ENCODE data around the gene FAM181B.

The FAM181B gene

DNA sequence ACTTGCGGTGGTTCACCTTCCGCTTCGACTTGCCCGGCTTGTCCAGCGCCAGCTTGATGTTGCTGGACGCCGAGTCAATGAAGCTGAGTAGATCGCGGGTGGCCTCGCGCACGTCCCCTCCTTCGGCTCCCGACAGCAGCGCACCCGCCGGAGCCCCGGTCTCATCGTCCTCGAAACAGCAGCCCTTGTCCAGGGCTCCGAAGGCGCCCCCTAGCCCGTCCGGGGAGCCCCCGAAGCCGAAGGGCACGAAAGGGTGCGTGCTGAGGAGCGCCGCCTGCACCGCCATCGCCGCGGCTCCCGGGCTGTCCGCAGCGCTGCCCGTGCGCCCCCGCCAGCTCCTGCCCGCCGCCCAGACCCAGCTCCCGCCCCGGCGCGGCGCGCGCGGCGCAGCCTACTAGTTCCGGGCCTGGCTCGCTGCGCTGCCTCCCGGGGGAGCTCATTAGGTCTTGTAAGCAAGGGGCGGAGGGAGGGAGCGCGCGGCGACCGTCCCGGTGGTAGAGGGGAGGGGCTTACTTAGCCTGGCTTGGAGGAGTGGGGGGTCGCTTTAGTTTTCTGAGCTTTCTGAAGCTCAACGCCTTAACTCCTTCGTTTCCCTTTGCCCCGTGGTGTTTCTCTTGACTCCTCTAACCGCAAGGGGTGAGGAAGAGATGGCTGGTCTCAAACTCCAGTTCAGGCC, at the start of gene FAM181B:
FAM181B (minus strand) TSS at position 421 of the 676 bp plus-strand sequence; CDS start at position 286, 135 bp downstream.
- DNase-seq, result peak; percentile 18

DNA sequence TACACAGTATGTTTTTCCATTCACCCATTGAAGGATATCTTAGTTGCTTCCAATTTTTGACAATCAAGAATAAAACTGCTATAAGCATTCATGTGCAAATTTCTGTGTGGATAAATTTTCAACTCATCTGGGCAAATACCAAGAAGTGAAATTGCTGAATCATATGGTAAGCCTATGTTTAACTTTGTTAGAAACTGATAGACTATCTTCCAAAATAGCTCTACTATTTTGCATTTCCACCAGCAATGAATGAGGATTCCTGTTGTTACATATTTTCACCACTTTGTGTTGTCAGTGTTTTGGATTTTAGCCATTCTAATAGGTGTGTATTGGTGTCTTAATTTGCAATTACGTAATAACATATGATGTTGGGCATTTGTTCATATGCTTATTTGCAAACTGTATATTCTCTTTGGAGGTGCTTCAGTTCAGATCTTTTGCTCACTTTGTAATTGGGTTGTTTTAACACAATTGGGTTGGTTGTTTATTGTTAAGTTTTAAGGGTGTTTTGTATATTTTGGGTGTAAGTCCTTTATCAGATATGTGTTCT, 49.2 kb upstream of the FAM181B start:
- no peak for DNase-seq

DNA sequence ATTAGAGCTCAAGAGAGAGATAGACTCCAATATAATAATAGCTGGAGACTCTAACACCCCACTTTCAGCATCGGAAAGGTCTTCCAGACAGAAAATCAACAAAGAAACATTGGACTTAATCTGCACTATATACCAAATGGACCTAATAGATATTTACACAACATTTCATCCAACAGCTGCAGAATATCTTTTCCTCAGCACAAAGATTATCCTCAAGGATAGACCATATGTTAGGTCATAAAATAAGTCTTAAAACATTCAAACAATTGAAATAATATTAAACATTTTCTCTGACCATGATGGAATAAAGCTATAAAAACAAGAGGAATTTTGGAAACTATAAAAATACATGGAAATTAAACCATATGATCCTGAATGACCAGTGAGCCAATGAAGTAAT, 45.1 kb upstream of the FAM181B start:
- DNase-seq, result no peak

DNA sequence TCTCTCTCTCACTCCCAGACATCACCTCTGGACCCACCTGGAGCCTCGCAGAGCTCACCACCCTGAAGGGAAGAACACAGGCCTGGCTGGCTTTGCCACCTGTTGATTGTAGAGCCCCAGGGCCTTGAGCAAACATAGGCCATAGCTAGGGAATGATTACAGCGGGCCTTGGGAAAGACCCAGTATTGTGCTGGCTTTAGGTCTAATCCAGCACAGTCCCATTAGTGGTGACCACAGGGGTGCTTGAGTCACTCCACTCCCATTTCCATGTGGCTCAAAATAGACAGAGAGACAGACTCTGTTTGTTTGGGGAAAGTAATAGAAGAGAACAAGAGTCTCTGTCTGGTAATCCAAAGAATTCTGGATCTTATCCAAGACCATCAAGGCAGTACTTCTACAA, 42.7 kb upstream of the FAM181B start:
- DNase-seq, result no peak

DNA sequence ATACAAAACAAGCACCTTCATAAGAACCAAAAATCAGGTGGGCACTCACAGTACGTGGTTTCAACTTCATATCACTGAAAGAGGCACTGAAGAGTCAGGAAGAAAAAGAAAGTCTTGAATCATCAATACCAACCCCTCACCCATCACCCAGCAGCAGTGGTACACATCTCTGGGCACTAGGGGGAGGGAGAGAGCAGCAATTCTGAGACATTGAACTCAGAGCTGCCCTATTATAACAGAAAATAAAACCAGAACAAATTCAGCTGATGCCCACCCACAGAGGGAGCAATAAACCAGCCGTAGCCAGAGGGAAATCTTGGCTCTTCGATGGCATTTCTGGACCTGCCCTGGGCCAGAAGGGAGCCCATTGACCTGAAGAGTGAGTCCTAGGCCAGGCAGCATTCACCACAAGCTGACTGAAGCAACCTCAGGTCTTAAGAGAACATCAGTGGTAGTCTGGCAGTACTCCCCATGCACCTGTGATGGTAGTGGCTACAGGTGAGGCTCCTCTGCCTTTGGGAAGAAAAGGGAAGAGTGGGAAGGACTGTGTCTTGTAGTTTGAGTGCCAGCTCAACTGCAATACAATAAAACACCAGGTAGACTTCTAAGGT, 42.2 kb upstream of the FAM181B start:
- DNase-seq, result peak; percentile 29

DNA sequence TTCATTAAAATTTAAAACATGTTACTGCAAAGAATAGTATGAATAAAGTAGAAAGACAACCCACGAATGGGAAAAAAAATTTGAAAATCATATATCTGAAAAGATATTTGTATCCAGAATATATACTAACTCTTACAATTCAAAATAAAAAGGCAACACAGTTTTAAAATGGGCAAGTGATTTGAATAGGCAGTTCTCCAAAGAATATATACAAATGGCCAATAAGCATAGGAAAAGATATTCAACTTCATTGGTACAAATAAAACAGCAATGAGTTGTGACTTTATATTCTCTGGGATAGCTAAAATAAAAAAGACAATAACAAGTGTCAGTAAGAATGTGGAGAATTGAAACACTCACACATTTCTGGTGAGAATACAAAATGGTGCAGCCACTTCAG, 41.6 kb upstream of the FAM181B start:
- no peak for DNase-seq

- DNase-seq, result no peak
Measured at GRCh38 chr11:82771781-82772180, 38.1 kb upstream of the FAM181B start.

DNA sequence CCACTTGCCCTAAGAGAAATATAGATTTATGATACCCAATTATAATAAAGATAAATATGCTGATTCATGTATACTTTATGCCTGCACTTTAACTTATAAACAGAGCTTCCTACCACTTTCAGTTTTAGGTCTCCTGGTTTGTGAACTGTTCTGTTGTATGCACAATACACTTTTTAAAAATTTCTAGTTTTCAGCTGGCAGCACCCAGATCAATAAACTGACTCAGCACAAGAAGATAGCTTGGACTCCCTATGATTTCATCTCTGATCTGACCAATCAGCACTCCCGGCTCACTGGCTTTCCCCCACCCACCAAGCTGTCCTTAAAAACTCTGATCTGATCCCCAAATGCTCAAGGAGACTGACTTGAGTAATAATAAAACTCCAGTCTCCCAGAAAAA, 33.5 kb upstream of the FAM181B start:
- DNase-seq, result no peak

DNA sequence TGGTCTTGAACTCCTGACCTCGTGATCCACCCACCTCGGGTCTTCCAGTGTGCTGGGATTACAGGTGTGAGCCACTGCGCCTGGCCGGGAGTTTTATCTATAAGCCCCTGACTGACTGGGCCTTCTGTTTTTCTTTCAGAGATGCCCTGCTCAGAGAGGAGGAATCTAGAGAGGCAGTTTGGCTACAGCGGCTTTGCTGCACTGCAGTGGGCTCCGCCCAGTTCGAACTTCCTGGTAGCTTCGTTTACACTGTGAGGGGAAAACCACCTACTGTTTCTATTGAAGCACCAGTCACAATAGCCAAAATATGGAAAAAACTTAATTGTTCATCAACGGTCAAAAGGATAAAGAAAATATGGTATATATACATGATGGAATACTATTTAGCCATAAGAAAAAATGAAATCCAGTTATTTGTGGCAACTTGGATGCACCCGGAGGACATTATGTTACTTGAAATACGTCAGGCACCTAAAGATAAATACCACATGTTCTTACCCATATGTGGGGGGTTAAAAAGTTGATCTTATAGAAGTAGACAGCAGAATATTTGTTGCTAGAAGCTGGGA, 31.9 kb upstream of the FAM181B start:
- no peak for DNase-seq

DNA sequence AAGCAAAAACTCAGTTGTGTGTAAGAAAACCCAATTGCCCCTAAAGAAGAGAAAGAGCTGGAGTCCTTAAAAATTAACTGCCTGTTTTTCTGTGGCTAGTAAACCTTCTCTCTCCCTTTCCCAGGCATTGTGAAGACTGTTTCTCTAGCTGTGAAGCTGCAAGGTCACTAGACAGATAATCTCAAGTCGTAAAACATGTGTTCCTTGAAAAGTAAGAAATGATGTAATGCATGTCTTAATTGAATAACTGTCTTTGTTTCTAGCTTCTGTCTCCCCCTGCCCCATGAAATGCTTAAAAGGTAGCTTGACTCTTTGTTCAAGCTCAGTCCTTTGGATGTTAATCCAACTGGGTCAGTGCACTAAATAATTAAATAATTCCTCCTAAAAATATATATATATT, 29.5 kb upstream of the FAM181B start:
- no peak for DNase-seq

DNA sequence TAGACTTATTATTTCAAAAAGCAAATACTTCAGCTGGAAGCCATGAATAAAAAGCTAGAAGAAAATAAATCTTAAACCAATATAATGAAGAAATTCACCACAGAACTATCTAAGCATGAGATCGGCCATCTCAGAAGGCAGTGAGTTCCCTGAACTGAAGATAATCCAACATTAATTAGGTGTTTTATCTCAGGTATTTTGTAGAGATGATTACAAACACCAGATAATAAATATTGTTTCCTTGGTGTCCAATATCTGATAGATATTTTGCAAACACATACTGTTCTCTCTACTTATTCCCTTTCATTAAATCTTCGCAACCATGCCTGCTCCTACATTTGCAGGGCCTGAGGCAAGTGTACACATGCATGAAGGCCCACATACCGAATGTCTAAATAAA, 26.0 kb upstream of the FAM181B start:
- DNase-seq, result no peak

GRCh38 chr11:82757660-82758357, 24.1 kb upstream of the FAM181B start:
- DNase-seq, result no peak

DNA sequence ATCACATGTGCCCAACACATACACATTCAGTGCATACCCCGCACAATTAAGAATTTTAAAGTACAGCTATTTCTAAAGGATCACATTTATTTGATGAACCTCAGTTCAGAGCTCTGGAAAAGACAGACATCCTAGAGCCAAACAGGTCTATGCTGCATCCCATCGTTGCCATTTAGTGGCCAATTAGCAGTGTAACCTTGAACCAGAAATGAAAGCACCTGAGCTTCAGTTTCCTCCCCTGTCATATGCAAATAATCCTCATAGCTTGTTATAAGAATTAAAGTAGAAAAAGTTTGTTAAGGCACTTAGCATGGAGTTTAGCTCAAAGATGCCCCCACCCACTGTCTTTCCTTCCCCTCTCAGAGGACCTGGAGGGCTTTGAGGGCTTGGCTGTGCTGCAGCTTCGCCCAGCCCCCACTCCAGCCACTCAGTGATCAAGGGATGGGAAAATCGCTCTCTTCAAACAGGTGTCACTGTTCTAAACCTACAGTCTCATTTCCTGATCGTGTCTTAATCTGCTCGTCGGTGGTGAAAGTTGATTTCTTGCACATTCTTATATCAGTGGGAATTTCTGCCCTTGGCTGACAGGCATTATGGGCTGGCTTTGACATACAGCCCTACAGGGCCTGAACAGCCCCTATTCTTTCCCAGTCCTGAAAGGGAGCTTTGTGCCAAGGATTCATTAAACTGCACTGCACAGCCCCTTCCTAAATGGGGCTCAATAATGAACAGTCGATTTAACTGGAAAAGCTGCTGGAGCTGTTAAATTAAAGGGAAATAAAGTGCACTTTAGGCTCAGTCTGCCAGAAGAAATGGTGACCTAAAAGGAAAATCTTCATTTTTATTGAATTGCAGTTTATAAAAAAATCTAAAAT, 23.3 kb upstream of the FAM181B start:
- DNase-seq, result peak; percentile 1

DNA sequence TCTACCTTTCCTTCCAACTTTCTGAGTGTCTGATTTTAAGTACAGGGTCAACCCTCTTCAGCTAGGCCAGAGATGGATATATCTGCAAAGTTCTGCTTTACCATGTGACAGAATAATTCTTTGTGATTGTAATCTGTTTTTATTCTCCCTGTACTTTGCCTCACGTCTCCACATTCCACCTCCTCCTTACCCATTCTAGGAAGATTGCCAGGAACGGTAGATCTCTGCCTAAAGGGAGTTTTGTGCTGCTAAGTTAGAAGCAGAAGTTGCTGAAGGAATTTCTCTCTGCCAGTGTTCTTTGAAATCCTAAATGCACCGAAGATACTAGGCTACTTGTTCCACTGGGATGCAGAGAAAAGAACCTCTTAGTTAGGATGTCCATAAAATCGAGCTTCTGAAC, 20.7 kb upstream of the FAM181B start:
- DNase-seq, result no peak

DNA sequence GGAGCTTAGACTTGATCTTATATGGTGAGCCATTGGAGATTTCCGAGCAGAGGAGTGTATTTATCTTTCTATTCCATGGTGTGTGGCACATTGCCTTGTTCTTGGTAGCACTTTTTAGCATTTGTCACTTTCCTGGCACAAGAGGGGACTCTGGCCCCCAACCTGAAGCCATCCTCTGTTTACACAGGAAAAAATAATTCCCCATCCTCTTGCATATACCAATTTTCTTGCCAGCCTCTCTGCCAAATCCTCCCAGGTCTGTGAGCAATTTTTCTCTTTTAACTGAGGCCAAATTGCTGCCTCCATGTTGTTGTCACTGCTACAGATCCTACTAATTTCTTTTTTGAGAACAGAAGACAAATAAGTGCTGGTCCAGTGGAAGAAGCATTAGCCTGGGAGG, 20.3 kb upstream of the FAM181B start:
- DNase-seq, result no peak

GRCh38 chr11:82752801-82753200, 19.1 kb upstream of the FAM181B start:
- DNase-seq, result no peak

DNA sequence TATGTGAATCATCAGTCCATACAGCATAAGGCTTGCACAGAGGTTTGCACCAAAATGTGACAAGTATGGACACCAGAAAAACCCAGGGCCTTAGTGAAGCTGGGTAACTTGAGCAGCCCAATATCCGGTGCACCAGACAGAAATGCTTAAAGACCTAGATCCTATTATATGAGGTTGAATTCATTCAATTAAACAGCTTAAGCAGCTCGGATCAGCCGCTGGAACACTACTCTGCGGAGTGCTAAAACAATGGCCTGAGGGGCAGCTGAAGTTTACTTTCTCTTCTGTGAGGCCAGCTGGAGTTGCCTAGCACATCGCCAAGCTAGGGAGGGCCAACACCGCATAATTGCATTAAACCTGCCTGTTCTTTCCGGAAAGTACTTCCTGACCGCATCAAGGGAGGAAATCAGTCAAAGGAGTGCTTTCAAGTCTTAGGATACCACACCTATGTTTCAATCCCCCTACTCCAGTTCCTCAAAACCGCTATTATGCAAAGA, 17.0 kb upstream of the FAM181B start:
- peak; percentile 30 for DNase-seq

GRCh38 chr11:82747471-82747870, 13.8 kb upstream of the FAM181B start:
- DNase-seq, result no peak

DNA sequence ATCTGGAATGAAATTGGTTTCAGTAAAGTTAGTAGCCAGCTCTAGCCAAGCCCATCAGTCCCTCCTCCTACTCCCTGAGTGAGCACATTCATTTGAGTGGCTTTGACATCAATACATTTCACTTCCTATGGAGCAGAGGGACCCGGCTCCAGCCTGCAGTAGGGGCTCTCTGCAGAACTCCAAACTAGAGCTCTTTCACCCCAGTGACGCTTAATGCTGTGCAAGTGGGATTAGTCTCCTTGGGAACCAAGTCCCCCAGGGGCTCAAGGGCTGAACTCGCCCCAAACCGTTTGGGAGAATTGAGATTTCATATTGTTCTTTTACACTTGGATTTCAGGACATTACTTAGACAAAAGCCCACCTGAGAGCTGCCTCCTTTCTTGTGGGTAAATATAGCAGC, 4.4 kb upstream of the FAM181B start:
- no peak for DNase-seq

GRCh38 chr11:82734120-82734479, 436 bp upstream of the FAM181B start:
- DNase-seq, result no peak

DNA sequence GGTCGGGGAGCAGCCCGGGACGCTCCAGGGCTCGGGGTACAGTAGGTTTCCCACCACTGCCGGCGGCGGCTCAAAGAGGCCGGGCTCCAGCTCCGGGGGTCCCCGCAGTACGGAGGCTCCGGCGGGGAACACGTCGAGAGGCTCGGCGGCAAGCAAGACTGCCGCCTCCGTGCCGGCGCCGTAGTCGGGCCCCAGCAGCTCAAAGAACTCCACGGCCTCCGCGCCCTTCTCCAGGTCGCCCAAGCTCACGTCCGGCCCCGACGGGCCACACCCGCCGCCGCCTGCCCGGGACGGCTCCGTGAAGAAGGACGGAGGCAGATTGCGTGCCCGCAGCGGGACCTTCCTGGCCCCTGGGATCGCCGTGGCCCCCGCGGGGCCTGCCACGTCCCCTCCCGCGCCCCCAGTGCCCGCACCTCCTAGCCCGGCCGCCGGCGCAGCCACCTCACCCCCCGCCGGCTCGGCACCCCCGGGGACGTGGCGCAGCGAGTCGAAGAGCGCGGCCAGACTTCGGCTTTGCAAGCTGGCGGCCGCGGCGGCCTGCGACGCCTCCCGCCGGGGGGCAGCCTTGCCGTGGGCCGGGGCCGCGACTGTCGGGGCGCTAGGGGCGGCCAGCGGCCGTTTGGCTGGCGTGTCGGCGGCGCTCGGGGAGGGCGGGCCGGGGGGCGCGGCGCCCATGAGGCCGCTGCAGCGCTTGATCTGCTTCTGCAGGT, 775 bp downstream of the FAM181B start:
- DNase-seq, result no peak

GRCh38 chr11:82732348-82732733, 1.3 kb downstream of the FAM181B start:
- no peak for DNase-seq

Data from CD4-positive, alpha-beta T cell treated with Interleukin-21 for 1 hour (primary cell).